Dendritic cell treated with granulocyte-macrophage colony-stimulating factor and Interleukin-4, amounts not matched to agents 40 ng/mL and 50 ng/mL, for 4 days (primary cell): ENCODE measurements around the gene INVS.

Experiments used
- H3K27ac Mint-ChIP-seq: one replicate; pipeline ENCODE4 v1.8.0; 2022; ENCODE audit warnings: mild to moderate bottlenecking, mixed read lengths
- H3K27me3 Mint-ChIP-seq: one replicate; pipeline ENCODE4 v1.8.0; 2022; ENCODE audit warnings: mild to moderate bottlenecking, mixed read lengths
- H3K36me3 Mint-ChIP-seq: one replicate; pipeline ENCODE4 v1.8.0; 2022; ENCODE audit warnings: low read depth, mixed read lengths
- H3K4me1 Mint-ChIP-seq: one replicate; pipeline ENCODE4 v1.8.0; 2022; ENCODE audit warnings: low read depth, mixed read lengths
- H3K4me3 Mint-ChIP-seq: one replicate; pipeline ENCODE4 v1.8.0; 2022; ENCODE audit warnings: mild to moderate bottlenecking, moderate library complexity, mixed read lengths
- H3K9me3 Mint-ChIP-seq: one replicate; pipeline ENCODE4 v1.8.0; 2022; ENCODE audit warnings: mixed read lengths
- intact Hi-C: fragments of 100-400 bp; cut with micrococcal nuclease; formaldehyde crosslinking; loops from one replicate; pipeline ENCODE4 v1.15.0; 2022

INVS gene

DNA sequence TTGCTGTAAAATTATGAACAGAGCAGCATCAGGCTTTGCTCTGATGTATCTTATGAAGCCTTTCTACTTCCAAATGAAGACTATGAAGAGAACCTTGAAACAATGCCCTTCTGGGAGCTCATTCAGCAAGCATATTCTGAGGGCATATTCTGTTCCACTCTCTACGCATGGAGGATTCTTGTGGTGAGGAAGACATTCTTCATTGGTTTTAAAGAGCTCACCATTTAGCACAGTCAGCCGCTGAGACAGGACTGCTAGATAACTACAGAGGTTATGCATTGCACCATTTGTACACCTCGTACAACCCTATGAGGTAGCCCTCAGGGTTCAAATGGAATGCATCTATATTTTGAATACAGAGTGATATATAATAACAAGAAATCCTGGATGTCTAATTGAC, 61.0 kb downstream of the INVS start:
- Mint-ChIP-seq H3K27ac (no peak overlapping the region), H3K9me3 (no peaks in the 10 kb centered on the region)
- intact Hi-C loops, result no loop called here

DNA sequence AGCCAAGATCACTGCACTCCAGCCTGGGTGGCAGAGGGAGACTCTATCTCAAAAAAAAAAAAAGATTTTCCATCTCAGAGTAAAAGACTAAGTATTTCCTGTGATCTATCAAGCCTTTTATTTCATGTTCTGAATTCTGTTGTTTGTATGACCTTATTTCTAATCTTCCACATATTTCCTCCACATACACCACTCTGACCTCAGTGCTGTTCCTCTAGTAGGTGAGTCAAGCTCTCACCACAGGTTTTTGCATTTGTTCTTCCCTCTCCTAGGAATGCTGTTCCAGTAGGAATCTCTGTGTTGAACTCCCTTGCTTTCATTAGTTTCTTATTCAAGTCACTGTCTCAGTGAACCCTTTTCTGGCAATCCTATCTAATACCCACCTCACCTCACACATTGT, 68.1 kb downstream of the INVS start:
- Mint-ChIP-seq H3K27me3 (no peaks in the 10 kb centered on the region), H3K27ac (no peak overlapping the region), H3K4me1 (no peaks in the 10 kb centered on the region), H3K36me3 (no peaks in the 10 kb centered on the region), H3K4me3 (no peak overlapping the region), H3K9me3 (no peaks in the 10 kb centered on the region)
- intact Hi-C loops, result no loop called here

More for the DNA sequence above, 61.0 kb downstream of the INVS start:
- Mint-ChIP-seq H3K36me3 (peaks cover 9% of the 10 kb centered on the region), H3K4me3 (no peak overlapping the region), H3K4me1 (no peaks in the 10 kb centered on the region), H3K27me3 (no peaks in the 10 kb centered on the region)

DNA sequence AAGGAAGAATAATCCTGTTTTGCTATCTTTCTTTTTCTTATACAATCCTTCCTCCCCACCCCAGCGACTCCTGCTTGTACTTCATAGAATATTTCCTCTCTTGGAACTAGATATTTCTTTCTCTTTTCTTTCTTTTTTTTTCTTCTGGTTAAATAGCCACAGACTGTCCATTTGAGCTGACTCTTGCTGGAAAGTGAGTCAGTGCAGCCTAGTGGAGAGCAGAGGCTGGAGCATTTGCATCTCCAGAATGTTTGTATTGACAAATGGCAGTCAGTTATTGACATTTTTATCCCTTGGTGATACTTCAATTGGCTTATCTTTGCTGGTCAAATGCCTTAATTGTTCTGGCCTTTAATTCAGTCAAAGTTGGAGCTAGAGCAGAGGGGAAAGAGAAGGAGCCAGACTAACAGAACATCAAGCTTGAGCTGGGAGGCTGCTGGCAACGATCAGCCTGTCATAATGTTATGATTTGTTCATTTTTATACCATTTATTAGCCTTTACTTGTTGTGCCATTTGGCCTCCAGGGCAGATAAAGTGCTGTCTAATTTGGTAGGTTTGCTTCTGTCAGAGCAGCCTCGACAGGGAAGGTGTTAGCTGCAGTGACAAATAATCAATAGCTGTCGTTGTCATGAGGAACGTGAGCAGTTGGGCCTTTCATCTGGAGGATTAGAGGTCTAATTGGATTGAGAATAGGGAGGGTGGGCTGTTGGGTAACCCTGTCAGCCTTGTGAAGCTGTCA, 69.0 kb downstream of the INVS start:
- intact Hi-C loops, result no loop called here
- Mint-ChIP-seq H3K27ac (no peak overlapping the region), H3K4me3 (no peak overlapping the region), H3K9me3 (peaks cover 7% of the 10 kb centered on the region), H3K27me3 (no peaks in the 10 kb centered on the region), H3K36me3 (peaks cover 2% of the 10 kb centered on the region), H3K4me1 (no peaks in the 10 kb centered on the region)

DNA sequence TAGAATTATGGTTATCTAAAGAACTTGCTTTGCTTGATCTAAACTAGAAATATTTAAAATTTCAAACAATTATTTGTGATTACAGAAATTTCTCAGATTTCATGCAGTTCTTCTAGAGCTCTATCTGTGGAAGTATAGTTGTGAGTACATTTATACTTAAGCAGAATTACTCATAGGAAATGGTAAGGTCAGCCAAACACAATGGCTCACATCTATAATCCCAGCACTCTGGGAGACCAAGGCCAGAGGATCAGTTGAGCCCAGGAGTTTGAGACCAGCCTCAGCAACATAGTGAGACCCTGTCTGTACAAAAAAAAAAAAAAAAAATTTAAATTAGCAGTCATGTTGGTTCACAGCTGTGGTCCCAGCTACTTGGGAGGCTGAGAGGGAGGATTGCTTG, 71.0 kb downstream of the INVS start:
- Mint-ChIP-seq H3K36me3 (peaks cover 10% of the 10 kb centered on the region), H3K27ac (no peak overlapping the region), H3K9me3 (peaks cover 27% of the 10 kb centered on the region), H3K4me1 (no peaks in the 10 kb centered on the region), H3K27me3 (no peaks in the 10 kb centered on the region), H3K4me3 (no peak overlapping the region)
- intact Hi-C loops, result no loop called here

DNA sequence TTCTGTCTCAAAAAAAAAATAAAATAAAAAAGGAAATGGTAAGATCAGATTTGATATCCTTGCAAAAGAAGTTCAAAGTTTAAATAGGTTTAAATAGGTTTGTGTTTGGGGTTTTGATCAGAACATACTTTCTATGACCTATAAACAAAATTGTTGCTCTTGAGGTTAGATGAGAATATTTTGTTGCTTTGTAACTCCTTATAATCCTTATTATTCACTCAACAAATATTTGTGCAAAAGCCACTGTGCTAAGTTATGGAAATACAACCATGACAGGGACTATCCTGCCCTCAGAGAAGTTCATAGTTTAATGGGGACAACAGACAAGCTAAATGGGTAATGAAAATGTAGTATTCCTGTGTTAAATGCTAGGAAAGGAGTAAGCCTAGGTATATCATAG, 71.5 kb downstream of the INVS start:
- H3K27me3 Mint-ChIP-seq, result no peaks in the 10 kb centered on the region
- intact Hi-C loops, result no loop called here
- no peak overlapping the region for H3K4me3 Mint-ChIP-seq
- peaks cover 31% of the 10 kb centered on the region for H3K9me3 Mint-ChIP-seq
- peaks cover 10% of the 10 kb centered on the region for H3K36me3 Mint-ChIP-seq
- no peaks in the 10 kb centered on the region for H3K4me1 Mint-ChIP-seq
- no peak overlapping the region for H3K27ac Mint-ChIP-seq

DNA sequence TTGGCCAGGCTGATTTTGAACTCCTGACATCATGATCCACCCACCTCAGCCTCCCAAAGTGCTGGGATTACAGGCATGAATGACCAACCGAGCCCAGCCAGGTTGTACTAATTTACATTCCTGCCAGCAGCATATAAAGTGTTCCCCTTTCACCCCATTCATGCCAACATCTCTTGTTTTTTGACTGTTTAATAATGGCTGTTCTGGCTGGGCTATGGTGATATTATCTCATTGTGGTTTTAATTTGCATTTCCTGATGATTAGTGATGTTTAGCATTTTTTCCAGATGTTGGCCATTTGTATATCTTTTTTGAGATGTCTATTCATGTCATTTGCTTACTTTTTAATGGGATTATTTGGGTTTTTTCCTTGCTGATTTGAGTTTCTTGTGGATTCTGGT, 87.3 kb downstream of the INVS start:
- Mint-ChIP-seq H3K36me3 (peaks cover 25% of the 10 kb centered on the region), H3K9me3 (peaks cover 32% of the 10 kb centered on the region), H3K27ac (no peak overlapping the region), H3K4me1 (no peaks in the 10 kb centered on the region), H3K4me3 (no peak overlapping the region), H3K27me3 (no peaks in the 10 kb centered on the region)
- intact Hi-C loops, result no loop called here

DNA sequence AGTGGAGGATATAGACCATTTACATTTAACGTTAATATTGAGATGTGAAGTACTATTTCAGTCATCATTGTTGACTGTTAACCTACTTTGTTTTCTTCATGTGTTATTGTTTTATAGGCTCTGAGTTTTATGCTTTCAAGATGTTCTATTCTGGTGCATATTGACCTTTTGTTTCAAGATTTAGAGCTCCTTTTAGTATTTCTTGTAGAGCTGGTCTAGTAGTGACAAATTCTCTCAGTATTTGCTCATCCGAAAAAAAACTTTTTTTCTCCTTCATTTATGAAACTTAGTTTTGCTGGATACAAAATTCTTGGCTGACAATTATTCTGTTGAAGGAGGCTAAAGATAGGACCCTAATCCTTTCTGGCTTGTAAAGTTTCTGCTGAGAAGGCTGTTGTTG, 91.3 kb downstream of the INVS start:
- Mint-ChIP-seq H3K9me3 (peaks cover 40% of the 10 kb centered on the region), H3K4me1 (no peaks in the 10 kb centered on the region), H3K36me3 (peaks cover 30% of the 10 kb centered on the region), H3K4me3 (no peak overlapping the region), H3K27ac (no peak overlapping the region), H3K27me3 (no peaks in the 10 kb centered on the region)
- intact Hi-C loops, result no loop called here

DNA sequence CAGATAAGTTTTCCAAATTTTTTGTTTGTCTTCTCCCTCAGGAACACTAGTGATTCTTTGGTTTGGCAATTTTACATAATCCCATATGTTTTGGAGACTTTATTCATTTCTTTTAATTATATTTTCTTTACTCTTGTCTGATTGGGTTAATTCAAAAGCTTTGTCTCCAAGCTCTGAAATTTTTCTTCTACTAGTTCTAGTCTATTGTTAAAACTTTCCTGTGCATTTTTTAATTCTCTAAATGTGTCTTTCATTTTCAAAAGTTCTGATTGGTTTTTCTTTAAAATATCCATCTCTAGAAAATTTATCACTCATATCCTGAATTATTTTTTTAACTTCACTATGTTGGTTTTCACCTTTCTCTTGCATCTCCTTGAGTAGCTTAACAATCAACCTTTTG, 92.2 kb downstream of the INVS start:
- peaks cover 30% of the 10 kb centered on the region for H3K36me3 Mint-ChIP-seq
- H3K27ac Mint-ChIP-seq, result no peak overlapping the region
- H3K4me3 Mint-ChIP-seq, result no peak overlapping the region
- peaks cover 40% of the 10 kb centered on the region for H3K9me3 Mint-ChIP-seq
- no peaks in the 10 kb centered on the region for H3K4me1 Mint-ChIP-seq
- intact Hi-C loops, result no loop called here
- no peaks in the 10 kb centered on the region for H3K27me3 Mint-ChIP-seq

DNA sequence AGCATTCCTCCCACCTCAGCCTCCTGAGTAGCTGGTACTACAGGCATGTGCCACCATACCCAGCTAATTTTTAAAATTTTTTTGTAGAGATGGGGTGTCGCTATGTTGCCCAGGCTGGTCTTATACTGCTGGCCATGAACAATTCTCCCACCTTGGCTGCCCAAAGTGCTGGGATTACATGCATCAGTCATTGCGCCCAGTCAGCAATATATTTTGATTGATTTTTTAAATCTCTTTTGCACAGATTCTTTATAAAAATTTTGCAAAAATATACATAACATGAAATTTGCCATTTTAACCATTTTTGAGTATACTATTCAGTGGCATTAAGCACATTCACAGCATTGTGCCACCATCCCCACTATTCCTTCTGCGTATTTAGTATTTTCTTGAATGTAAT, 94.0 kb downstream of the INVS start:
- H3K4me1 Mint-ChIP-seq, result no peaks in the 10 kb centered on the region
- H3K27me3 Mint-ChIP-seq, result no peaks in the 10 kb centered on the region

DNA sequence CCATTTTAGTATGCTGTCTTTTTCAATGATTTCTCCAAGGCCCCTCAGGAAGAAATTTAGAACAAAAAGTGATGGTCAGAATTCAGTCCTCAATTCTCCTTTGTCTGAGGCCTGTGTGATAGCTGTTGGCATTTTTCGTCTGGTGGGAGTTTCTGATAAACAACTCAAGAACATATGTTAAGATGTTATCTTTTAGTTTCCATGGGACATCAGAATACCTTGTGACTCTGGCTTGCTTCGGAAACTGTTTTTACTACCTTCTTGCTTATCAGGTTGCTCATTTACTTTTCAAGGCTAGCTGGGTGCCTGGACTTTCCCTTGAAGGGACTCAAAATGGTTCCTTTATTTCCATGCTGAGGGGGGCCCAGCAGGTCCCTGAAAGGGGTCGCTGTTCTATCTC, 97.2 kb downstream of the INVS start:
- Mint-ChIP-seq H3K4me1 (no peaks in the 10 kb centered on the region), H3K4me3 (no peak overlapping the region), H3K27ac (no peak overlapping the region), H3K36me3 (peaks cover 7% of the 10 kb centered on the region), H3K9me3 (peaks cover 10% of the 10 kb centered on the region), H3K27me3 (no peaks in the 10 kb centered on the region)
- intact Hi-C loops, result no loop called here

More for the DNA sequence above, 94.0 kb downstream of the INVS start:
- intact Hi-C loops, result no loop called here
- H3K36me3 Mint-ChIP-seq, result peaks cover 30% of the 10 kb centered on the region
- no peak overlapping the region for H3K4me3 Mint-ChIP-seq
- H3K9me3 Mint-ChIP-seq, result peaks cover 40% of the 10 kb centered on the region
- no peak overlapping the region for H3K27ac Mint-ChIP-seq

DNA sequence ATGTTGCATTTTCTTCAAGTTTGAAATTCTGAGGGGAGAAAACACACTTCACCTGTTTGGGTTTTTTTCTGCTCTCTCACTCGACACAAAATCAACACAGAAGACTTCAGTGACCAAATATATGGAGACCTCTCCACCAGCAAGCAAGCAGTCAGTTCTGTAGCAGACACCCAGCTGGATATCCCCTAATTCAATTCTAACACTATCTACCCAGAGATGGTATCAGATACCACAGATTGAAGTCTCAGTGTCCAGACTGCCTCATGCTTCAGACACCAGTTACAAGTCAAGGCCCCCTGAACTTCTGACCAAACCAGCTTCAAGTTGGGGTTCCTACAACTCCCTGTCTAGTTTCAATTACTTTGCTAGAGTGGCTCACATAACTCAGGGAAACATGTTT, 97.8 kb downstream of the INVS start:
- intact Hi-C loops, result no loop called here
- Mint-ChIP-seq H3K4me3 (no peak overlapping the region), H3K27me3 (no peaks in the 10 kb centered on the region), H3K9me3 (peaks cover 4% of the 10 kb centered on the region), H3K27ac (no peak overlapping the region), H3K4me1 (no peaks in the 10 kb centered on the region), H3K36me3 (peaks cover under 1% of the 10 kb centered on the region)

DNA sequence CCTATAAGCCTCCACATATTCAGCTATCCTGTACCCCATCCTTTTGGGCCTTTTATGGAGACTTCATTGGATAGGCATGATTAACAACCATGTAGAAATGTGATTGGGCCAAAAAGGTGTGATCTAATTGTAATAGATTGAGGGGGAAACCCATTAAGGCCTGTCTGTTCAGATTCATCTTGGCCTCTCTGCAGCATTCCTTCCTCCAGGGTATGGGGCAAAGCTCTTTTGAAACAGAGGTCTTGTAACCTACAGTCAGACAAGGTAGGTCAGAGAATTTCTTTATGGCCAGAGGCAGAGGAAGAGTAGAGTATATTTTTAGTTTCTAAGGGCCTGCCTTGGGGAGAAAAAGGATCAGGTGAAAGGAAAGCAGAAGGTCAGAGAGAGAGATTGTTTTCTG, 98.5 kb downstream of the INVS start:
- Mint-ChIP-seq H3K4me1 (no peaks in the 10 kb centered on the region), H3K27ac (no peak overlapping the region), H3K36me3 (no peaks in the 10 kb centered on the region), H3K4me3 (no peak overlapping the region), H3K9me3 (no peaks in the 10 kb centered on the region), H3K27me3 (no peaks in the 10 kb centered on the region)
- intact Hi-C loops, result no loop called here

DNA sequence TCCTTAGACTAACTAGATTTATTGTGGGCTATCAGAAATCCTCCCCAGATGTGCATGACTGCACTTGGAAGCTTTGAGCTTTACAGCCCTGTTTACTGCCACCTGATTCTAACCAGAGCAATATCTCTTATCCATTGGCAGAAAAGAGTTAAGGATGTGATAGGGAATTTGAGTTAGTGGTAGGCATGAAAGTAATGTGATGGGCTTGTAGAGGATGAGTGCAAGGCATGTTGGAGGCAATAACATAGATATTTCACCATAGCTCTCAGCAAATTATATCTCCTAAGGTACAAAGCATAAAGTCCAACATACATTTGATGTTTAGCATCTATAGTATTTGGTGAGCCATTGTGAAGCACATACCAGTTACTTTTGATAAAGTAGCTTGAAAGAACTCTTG, 103.8 kb downstream of the INVS start:
- Mint-ChIP-seq H3K4me3 (no peak overlapping the region), H3K9me3 (no peaks in the 10 kb centered on the region), H3K4me1 (no peaks in the 10 kb centered on the region), H3K27me3 (no peaks in the 10 kb centered on the region), H3K36me3 (no peaks in the 10 kb centered on the region), H3K27ac (no peak overlapping the region)
- intact Hi-C loops, result no loop called here

DNA sequence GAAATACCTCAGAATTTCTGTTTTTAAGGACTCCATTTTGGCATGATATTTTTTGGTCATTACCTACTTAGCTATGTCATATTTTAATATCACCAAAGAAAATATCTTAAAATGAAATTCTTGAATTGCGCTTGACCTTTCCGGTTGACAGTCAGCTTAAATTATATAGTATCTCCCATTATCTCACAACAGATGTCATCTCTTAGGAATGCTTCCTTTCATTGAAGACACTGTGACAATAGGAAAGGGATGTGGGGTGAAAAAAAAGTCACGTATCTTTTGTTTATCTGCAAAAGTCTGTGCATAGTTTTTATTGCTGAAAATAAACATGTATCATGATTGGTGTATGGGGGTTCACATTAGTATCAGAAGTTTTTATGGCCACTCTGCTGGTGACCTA, 105.8 kb downstream of the INVS start:
- H3K27me3 Mint-ChIP-seq, result no peaks in the 10 kb centered on the region
- intact Hi-C loops, result no loop called here
- H3K27ac Mint-ChIP-seq, result no peak overlapping the region
- H3K4me3 Mint-ChIP-seq, result no peak overlapping the region
- peaks cover 6% of the 10 kb centered on the region for H3K4me1 Mint-ChIP-seq
- H3K9me3 Mint-ChIP-seq, result no peaks in the 10 kb centered on the region
- H3K36me3 Mint-ChIP-seq, result no peaks in the 10 kb centered on the region

DNA sequence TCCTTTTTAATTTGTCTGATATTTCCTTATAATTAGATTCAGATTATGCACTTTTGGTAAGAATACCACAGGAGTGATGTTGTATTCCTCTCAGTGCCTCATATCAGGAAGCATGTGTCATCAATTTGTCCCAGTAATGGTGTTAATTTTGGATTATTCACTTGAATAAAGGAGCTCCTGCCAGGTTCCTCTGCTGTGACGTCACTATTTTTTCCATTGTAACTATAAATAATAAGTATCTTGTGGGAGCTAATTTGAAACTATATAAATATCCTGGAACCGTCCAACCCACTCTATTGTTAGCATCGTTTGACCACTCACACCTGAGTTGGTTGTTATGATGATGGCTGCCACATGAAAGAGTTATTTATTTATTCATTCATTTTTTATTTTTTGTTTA, 107.9 kb downstream of the INVS start:
- Mint-ChIP-seq H3K27me3 (no peaks in the 10 kb centered on the region), H3K9me3 (no peaks in the 10 kb centered on the region), H3K4me3 (no peak overlapping the region), H3K4me1 (peaks cover 15% of the 10 kb centered on the region), H3K36me3 (no peaks in the 10 kb centered on the region), H3K27ac (no peak overlapping the region)
- intact Hi-C loops, result no loop called here
